Vagina (tissue), 2 donors: ENCODE results near the gene SLC24A3. TPM values are rescaled to one million over a fixed set of nuclear protein-coding genes. Genes with fewer than 3 reads are reported as not detected.

Experiments
- DNase-seq, 2 donors: peaks; one replicate each; pipeline ENCODE4 v3.0.0-alpha.2; 2017; ENCODE audit errors: extremely low spot score in 2 of 2
- H3K27ac ChIP-seq: fragments of 200-600 bp; sonication (generic); one replicate; pipeline ENCODE4 v1.5.1; 2019
- H3K27me3 ChIP-seq: fragments of 200-600 bp; sonication (generic); one replicate; pipeline ENCODE4 v1.5.1; 2019
- H3K36me3 ChIP-seq, 2 donors: fragments of 200-600 bp; sonication (generic); one replicate each; pipeline ENCODE4 v1.5.1; 2017 to 2019
- H3K4me1 ChIP-seq: fragments of 200-600 bp; sonication (generic); one replicate; pipeline ENCODE4 v1.5.1; 2019
- H3K4me3 ChIP-seq, 2 donors: fragments of 200-600 bp; sonication (generic); 1 replicate in 1 of 2; 2 replicates in 1 of 2; pipeline ENCODE4 v1.5.1; 2016 to 2019
- H3K9me3 ChIP-seq: fragments of 200-600 bp; sonication (generic); one replicate; pipeline ENCODE4 v1.5.1; 2019
- POLR2A ChIP-seq, 2 donors: fragments of 450-650 bp; IDR thresholded peaks; one replicate each; pipeline ENCODE4 v1.6.1; 2017; ENCODE audit warnings: antibody characterized with exemption in 2 of 2, mild to moderate bottlenecking in 2 of 2, moderate library complexity in 2 of 2
- POLR2AphosphoS5 ChIP-seq, 2 donors: sonication (generic); formaldehyde crosslinking; IDR thresholded peaks; one replicate each; pipeline ENCODE4 v1.9.0; 2017; ENCODE audit warnings: antibody characterized with exemption in 2 of 2, mild to moderate bottlenecking in 2 of 2, low read depth in 1 of 2; ENCODE audit not compliant: insufficient read depth in 1 of 2
- intact Hi-C: fragments of 100-400 bp; cut with DNase I; formaldehyde crosslinking; loops from one replicate; pipeline ENCODE4 v1.15.1; 2023
- total RNA-seq: library from RNA; depleted of rRNA; stranded (reverse); fragments of >200 nt; gene quantifications from one replicate; pipeline ENCODE4 v1.2.3, GENCODE V29; 2016
- TF ChIP-seq, protein P1 (sequence below), 3 experiments: fragments of 450-650 bp in 2 of 3; fragments of 200-600 bp in 1 of 3; sonication (generic) in 1 of 3; IDR thresholded peaks; one replicate each; pipeline ENCODE4 v1.5.1; 2017 to 2019; ENCODE audit warnings: antibody characterized with exemption in 3 of 3, mild to moderate bottlenecking in 2 of 3, moderate library complexity in 2 of 3

The SLC24A3 gene
- total RNA-seq, 1 donor from 2014 or later = 12.3 TPM

DNA sequence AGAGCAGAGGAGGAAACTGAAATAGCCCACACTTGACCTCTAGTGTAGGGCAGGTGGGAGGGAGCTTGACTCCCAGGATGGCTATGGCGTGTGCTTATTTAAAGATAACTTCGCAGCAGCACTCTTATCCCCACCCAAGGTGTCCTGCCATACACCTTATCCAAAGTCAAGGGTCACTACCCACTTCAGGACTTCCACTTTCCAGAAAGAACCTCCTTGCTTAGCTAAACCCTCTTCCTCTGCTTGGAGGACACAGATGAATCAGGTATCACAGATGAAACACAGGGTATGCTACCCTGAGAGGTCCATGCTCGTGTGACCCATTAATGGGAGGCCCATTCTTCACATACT, 547.9 kb downstream of the SLC24A3 start:
- Histone ChIP-seq H3K27ac (peak overlapping the region; percentile 96), H3K9me3 (no peaks in the 10 kb centered on the region), H3K27me3 (no peaks in the 10 kb centered on the region), H3K36me3 (no peaks in the 10 kb centered on the region), H3K4me3 (no peak overlapping the region), H3K4me1 (peaks cover 40% of the 10 kb centered on the region)
- TF ChIP-seq POLR2A (IDR thresholded peaks at IDR 0.05) = no peak
- TF ChIP-seq POLR2AphosphoS5 (IDR thresholded peaks at IDR 0.05; ENCODE audit: insufficient read depth in 1 of 2, low read depth in 1 of 2) = no peak
- TF ChIP-seq, protein P1, sequence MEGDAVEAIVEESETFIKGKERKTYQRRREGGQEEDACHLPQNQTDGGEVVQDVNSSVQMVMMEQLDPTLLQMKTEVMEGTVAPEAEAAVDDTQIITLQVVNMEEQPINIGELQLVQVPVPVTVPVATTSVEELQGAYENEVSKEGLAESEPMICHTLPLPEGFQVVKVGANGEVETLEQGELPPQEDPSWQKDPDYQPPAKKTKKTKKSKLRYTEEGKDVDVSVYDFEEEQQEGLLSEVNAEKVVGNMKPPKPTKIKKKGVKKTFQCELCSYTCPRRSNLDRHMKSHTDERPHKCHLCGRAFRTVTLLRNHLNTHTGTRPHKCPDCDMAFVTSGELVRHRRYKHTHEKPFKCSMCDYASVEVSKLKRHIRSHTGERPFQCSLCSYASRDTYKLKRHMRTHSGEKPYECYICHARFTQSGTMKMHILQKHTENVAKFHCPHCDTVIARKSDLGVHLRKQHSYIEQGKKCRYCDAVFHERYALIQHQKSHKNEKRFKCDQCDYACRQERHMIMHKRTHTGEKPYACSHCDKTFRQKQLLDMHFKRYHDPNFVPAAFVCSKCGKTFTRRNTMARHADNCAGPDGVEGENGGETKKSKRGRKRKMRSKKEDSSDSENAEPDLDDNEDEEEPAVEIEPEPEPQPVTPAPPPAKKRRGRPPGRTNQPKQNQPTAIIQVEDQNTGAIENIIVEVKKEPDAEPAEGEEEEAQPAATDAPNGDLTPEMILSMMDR (IDR thresholded peaks at IDR 0.05) = no peak
- intact Hi-C loops = no loop called here
- DNase-seq = no peak

DNA sequence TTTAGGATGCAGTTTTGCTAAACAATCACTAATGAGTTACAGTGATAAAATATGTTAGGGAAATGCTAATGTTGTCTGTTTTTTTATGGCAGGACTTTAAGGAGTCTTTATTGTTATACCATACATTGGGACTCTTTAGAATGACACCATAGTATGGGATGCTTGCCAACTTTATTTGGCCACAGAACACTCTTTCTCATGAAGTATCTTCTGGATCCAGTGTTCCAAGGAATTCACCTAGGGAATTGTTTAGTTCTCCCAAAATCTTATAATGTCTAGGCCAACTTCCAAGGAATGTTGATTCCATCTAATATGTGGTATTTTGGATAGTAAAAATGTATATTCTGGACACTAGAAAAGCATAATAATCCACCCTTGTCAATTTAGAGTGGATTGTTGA, 548.9 kb downstream of the SLC24A3 start:
- Histone ChIP-seq H3K4me3 (no peak overlapping the region), H3K27ac (no peak overlapping the region), H3K27me3 (no peaks in the 10 kb centered on the region), H3K4me1 (peaks cover 41% of the 10 kb centered on the region), H3K9me3 (no peaks in the 10 kb centered on the region), H3K36me3 (no peaks in the 10 kb centered on the region)
- TF ChIP-seq POLR2AphosphoS5 (IDR thresholded peaks at IDR 0.05; ENCODE audit: insufficient read depth in 1 of 2, low read depth in 1 of 2) (no peak), POLR2A (IDR thresholded peaks at IDR 0.05) (no peak)
- TF ChIP-seq, protein P1 (IDR thresholded peaks at IDR 0.05) = no peak
- DNase-seq = no peak
- intact Hi-C loops = no loop called here

- TF ChIP-seq POLR2AphosphoS5 (IDR thresholded peaks at IDR 0.05; ENCODE audit: insufficient read depth in 1 of 2, low read depth in 1 of 2) (no peak), POLR2A (IDR thresholded peaks at IDR 0.05) (no peak)
- TF ChIP-seq, protein P1 (IDR thresholded peaks at IDR 0.05) = no peak
- no peak overlapping the region for H3K27ac ChIP-seq
Measured at GRCh38 chr20:19761841-19762240, 549.4 kb downstream of the SLC24A3 start.

DNA sequence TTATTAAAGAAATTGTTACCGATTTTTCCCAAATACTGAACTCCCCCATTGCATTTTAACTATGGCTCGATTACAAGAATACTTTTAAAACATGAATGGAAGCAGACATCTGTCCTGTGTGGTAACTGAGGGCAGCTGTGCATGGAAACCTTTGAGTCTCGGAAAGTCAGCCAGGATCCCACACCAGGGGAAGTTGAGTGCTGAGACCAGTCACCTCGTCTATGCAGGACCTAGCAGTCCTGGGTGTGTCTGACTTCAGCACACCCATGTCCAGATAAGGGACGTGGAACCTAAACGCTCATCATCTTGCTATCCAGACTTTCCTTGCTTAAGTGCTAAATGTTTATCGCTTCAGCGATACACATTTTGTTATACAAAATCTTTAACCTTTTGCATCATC, 551.8 kb downstream of the SLC24A3 start:
- Histone ChIP-seq H3K4me1 (peaks cover 31% of the 10 kb centered on the region), H3K27ac (no peak overlapping the region), H3K36me3 (no peaks in the 10 kb centered on the region), H3K9me3 (no peaks in the 10 kb centered on the region), H3K27me3 (no peaks in the 10 kb centered on the region), H3K4me3 (no peak overlapping the region)
- TF ChIP-seq, protein P1 (IDR thresholded peaks at IDR 0.05) = no peak
- TF ChIP-seq POLR2A (IDR thresholded peaks at IDR 0.05) (no peak), POLR2AphosphoS5 (IDR thresholded peaks at IDR 0.05; ENCODE audit: insufficient read depth in 1 of 2, low read depth in 1 of 2) (no peak)
- peak; percentile 12 to 49 for DNase-seq
- intact Hi-C loops = no loop called here

More at GRCh38 chr20:19761841-19762240, 549.4 kb downstream of the SLC24A3 start:
- Histone ChIP-seq H3K9me3 (no peaks in the 10 kb centered on the region), H3K4me1 (peaks cover 39% of the 10 kb centered on the region), H3K27me3 (no peaks in the 10 kb centered on the region), H3K36me3 (no peaks in the 10 kb centered on the region), H3K4me3 (no peak overlapping the region)
- DNase-seq = peak; percentile 12 to 58
- intact Hi-C loops = no loop called here

DNA sequence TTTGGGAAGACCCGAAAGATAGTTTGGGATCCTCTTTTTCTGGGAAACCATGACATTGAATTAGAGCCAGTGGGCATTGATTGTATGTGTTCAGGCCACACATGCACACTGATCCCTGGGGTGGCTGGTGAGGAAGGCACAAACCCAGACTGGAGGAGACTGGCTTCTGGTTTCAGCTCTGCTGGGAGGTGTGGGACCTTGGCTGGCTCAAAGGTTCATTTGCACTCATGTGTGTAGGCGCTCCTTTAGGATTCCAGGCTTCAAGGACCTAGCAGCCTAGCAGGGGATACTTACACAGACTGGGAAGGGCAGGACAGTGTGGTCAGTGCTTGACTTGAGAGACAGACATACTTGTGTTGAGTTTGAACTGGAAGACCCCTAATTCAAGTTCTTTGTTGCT, 552.8 kb downstream of the SLC24A3 start:
- DNase-seq = peak in 1 of 2 donors; percentile 64
- TF ChIP-seq POLR2AphosphoS5 (IDR thresholded peaks at IDR 0.05; ENCODE audit: insufficient read depth in 1 of 2, low read depth in 1 of 2) (no peak), POLR2A (IDR thresholded peaks at IDR 0.05) (no peak)
- TF ChIP-seq, protein P1 (IDR thresholded peaks at IDR 0.05) = no peak
- Histone ChIP-seq H3K4me3 (no peak overlapping the region), H3K27me3 (no peaks in the 10 kb centered on the region), H3K36me3 (no peaks in the 10 kb centered on the region), H3K9me3 (no peaks in the 10 kb centered on the region), H3K4me1 (peaks cover 21% of the 10 kb centered on the region), H3K27ac (no peak overlapping the region)
- intact Hi-C loops = no loop called here
